IPS DF 6.9 (cell line): ENCODE data around the gene STRIT1.
"Not testable (repeated sequence)": the region's sequence is repeated elsewhere in the genome, so short reads cannot be mapped to it uniquely, and the experiment has no call there.

ENCODE experiments used
- DNase-seq: peaks from one replicate; pipeline ENCODE4 v3.0.0-alpha.2; 2013; ENCODE audit warnings: low read depth, low spot score
- H3K27ac ChIP-seq: one replicate; pipeline ENCODE4 v1.5.1; 2013; ENCODE audit warnings: low read length, control low read depth
- H3K27me3 ChIP-seq: 2 replicates; pipeline ENCODE4 v1.6.1; 2013; ENCODE audit warnings: mild to moderate bottlenecking, low read length; ENCODE audit not compliant: control insufficient read depth, insufficient read depth
- H3K36me3 ChIP-seq: 2 replicates; pipeline ENCODE4 v1.6.1; 2013; ENCODE audit warnings: low read length; ENCODE audit not compliant: control insufficient read depth, insufficient read depth
- H3K4me1 ChIP-seq: 2 replicates; pipeline ENCODE4 v1.6.1; 2013; ENCODE audit warnings: low read length; ENCODE audit not compliant: control insufficient read depth, insufficient read depth
- H3K4me3 ChIP-seq: 2 replicates; pipeline ENCODE4 v1.5.1; 2013; ENCODE audit warnings: mild to moderate bottlenecking, low read length
- H3K9me3 ChIP-seq: 2 replicates; pipeline ENCODE4 v1.6.1; 2013; ENCODE audit warnings: low read length, inconsistent platforms; ENCODE audit not compliant: control insufficient read depth, insufficient read depth
- WGBS: extraction: QIAGEN DNeasy Blood & Tissue Kit; methylation state at CpG from one replicate; pipeline ENCODE4 v1.1.7; 2013; ENCODE audit warnings: mixed read lengths, missing lambda C conversion rate; ENCODE audit not compliant: insufficient read length, insufficient coverage; 5-methylcytosine and 5-hydroxymethylcytosine counted together

Gene STRIT1

GRCh38 chr3:155274435-155274834 is 19.0 kb downstream of the STRIT1 start:
- WGBS: 100% methylated on average over 1 of the region's 4 CpGs
- not testable (repeated sequence) for DNase-seq, H3K4me3 ChIP-seq, H3K9me3 ChIP-seq, H3K27ac ChIP-seq, H3K27me3 ChIP-seq, H3K4me1 ChIP-seq, H3K36me3 ChIP-seq

- Histone ChIP-seq H3K27me3 (no peaks in the 10 kb centered on the region), H3K4me1 (no peaks in the 10 kb centered on the region), H3K9me3 (no peaks in the 10 kb centered on the region), H3K4me3 (no peak overlapping the region), H3K36me3 (no peaks in the 10 kb centered on the region), H3K27ac (no peak overlapping the region)
- WGBS: no CpG with 5 or more reads among the region's 1 CpG
- no peak for DNase-seq
Observed at GRCh38 chr3:155271343-155271613, 22.2 kb downstream of the STRIT1 start.

- no peak for DNase-seq
- Histone ChIP-seq H3K27ac (no peak overlapping the region), H3K36me3 (no peaks in the 10 kb centered on the region), H3K27me3 (no peaks in the 10 kb centered on the region), H3K9me3 (no peaks in the 10 kb centered on the region), H3K4me1 (no peaks in the 10 kb centered on the region), H3K4me3 (no peak overlapping the region)
- no CpG with 5 or more reads among the region's 8 CpGs for whole genome bisulfite sequencing
Observed at GRCh38 chr3:155270485-155271342, 22.8 kb downstream of the STRIT1 start.

GRCh38 chr3:155270063-155270462 is 23.4 kb downstream of the STRIT1 start:
- H3K4me3 ChIP-seq: no peak overlapping the region
- H3K27ac ChIP-seq: no peak overlapping the region
- WGBS: no CpG with 5 or more reads among the region's 3 CpGs
- no peaks in the 10 kb centered on the region for H3K27me3 ChIP-seq
- H3K9me3 ChIP-seq: no peaks in the 10 kb centered on the region
- H3K36me3 ChIP-seq: no peaks in the 10 kb centered on the region
- H3K4me1 ChIP-seq: no peaks in the 10 kb centered on the region
- DNase-seq: no peak

- H3K4me1 ChIP-seq, H3K27me3 ChIP-seq, H3K4me3 ChIP-seq, DNase-seq, H3K9me3 ChIP-seq, H3K36me3 ChIP-seq, H3K27ac ChIP-seq: not testable (repeated sequence)
- WGBS: no CpG with 5 or more reads among the region's 2 CpGs
Observed at GRCh38 chr3:155262855-155263254, 30.6 kb downstream of the STRIT1 start.

GRCh38 chr3:155262295-155262694 is 31.2 kb downstream of the STRIT1 start:
- DNase-seq: no peak
- no CpG with 5 or more reads among the region's 1 CpG for WGBS
- Histone ChIP-seq H3K4me1 (no peaks in the 10 kb centered on the region), H3K27ac (no peak overlapping the region), H3K36me3 (no peaks in the 10 kb centered on the region), H3K4me3 (no peak overlapping the region), H3K9me3 (no peaks in the 10 kb centered on the region), H3K27me3 (peaks cover 1% of the 10 kb centered on the region; the same call in 1 of the 2 replicates)

- Histone ChIP-seq H3K4me3 (no peak overlapping the region), H3K27me3 (peaks cover 1% of the 10 kb centered on the region; the same call in 1 of the 2 replicates), H3K36me3 (no peaks in the 10 kb centered on the region), H3K27ac (no peak overlapping the region), H3K4me1 (no peaks in the 10 kb centered on the region), H3K9me3 (no peaks in the 10 kb centered on the region)
- no peak for DNase-seq
- WGBS: no CpG with 5 or more reads among the region's 2 CpGs
Observed at GRCh38 chr3:155254445-155254844, 39.0 kb downstream of the STRIT1 start.

GRCh38 chr3:155252535-155252934 is 40.9 kb downstream of the STRIT1 start:
- Histone ChIP-seq H3K4me3 (no peak overlapping the region), H3K36me3 (no peaks in the 10 kb centered on the region), H3K27me3 (no peaks in the 10 kb centered on the region), H3K4me1 (no peaks in the 10 kb centered on the region), H3K9me3 (no peaks in the 10 kb centered on the region), H3K27ac (no peak overlapping the region)
- no CpG with 5 or more reads among the region's 3 CpGs for WGBS
- no peak for DNase-seq

GRCh38 chr3:155252021-155252420 is 41.5 kb downstream of the STRIT1 start:
- no CpG with 5 or more reads among the region's 2 CpGs for WGBS
- Histone ChIP-seq H3K4me3 (no peak overlapping the region), H3K9me3 (no peaks in the 10 kb centered on the region), H3K4me1 (no peaks in the 10 kb centered on the region), H3K36me3 (no peaks in the 10 kb centered on the region), H3K27me3 (no peaks in the 10 kb centered on the region), H3K27ac (no peak overlapping the region)
- no peak for DNase-seq

GRCh38 chr3:155248531-155249187 is 44.8 kb downstream of the STRIT1 start:
- Histone ChIP-seq H3K4me1 (no peaks in the 10 kb centered on the region), H3K4me3 (no peak overlapping the region), H3K36me3 (no peaks in the 10 kb centered on the region), H3K27ac (no peak overlapping the region), H3K9me3 (no peaks in the 10 kb centered on the region), H3K27me3 (no peaks in the 10 kb centered on the region)
- DNase-seq: no peak
- WGBS: no CpG with 5 or more reads among the region's 1 CpG

- H3K4me1 ChIP-seq: no peaks in the 10 kb centered on the region
- DNase-seq: no peak
- WGBS: no CpG with 5 or more reads among the region's 3 CpGs
- no peak overlapping the region for H3K4me3 ChIP-seq
- no peak overlapping the region for H3K27ac ChIP-seq
- peaks cover 1% of the 10 kb centered on the region; the same call in 1 of the 2 replicates for H3K9me3 ChIP-seq
- no peaks in the 10 kb centered on the region for H3K36me3 ChIP-seq
- no peaks in the 10 kb centered on the region for H3K27me3 ChIP-seq
Observed at GRCh38 chr3:155244699-155245098, 48.8 kb downstream of the STRIT1 start.
